Aorta (tissue), 5 donors: Measurements from ENCODE around the gene ACKR3. TPM values are rescaled to one million over a fixed set of nuclear protein-coding genes. Genes with fewer than 3 reads are reported as not detected.

Experiments used
- ATAC-seq: fragments of 200-7000 bp; cut with Tn5 transposase; one replicate; pipeline ENCODE4 v1.9.1; 2022; ENCODE audit warnings: moderate library complexity; ENCODE audit not compliant: low FRiP score
- DNase-seq, 2 donors: peaks; one replicate each; pipeline ENCODE4 v3.0.0-alpha.2; 2020
- H3K27ac ChIP-seq, 2 donors: one replicate each; pipeline ENCODE4 v1.5.1; 2013; ENCODE audit warnings: low read length in 2 of 2, mild to moderate bottlenecking in 2 of 2, moderate library complexity in 2 of 2, control low read depth in 1 of 2, inconsistent platforms in 1 of 2, low read depth in 1 of 2
- H3K27me3 ChIP-seq, 2 donors: one replicate each; pipeline ENCODE4 v1.6.1; 2013; ENCODE audit warnings: control low read depth in 1 of 2, low read length in 1 of 2, mild to moderate bottlenecking in 1 of 2, moderate library complexity in 1 of 2; ENCODE audit not compliant: insufficient read depth in 2 of 2, control insufficient read depth in 1 of 2
- H3K36me3 ChIP-seq, 2 donors: one replicate each; pipeline ENCODE4 v1.6.1; 2013; ENCODE audit warnings: control low read depth in 1 of 2, low read length in 1 of 2, mild to moderate bottlenecking in 1 of 2; ENCODE audit not compliant: insufficient read depth in 2 of 2, control insufficient read depth in 1 of 2
- H3K4me1 ChIP-seq, 2 donors: one replicate each; pipeline ENCODE4 v1.6.1; 2013; ENCODE audit warnings: low read length in 2 of 2, control low read depth in 1 of 2, mild to moderate bottlenecking in 1 of 2, moderate library complexity in 1 of 2; ENCODE audit not compliant: insufficient read depth in 2 of 2, control insufficient read depth in 1 of 2
- H3K4me3 ChIP-seq, 2 donors: one replicate each; pipeline ENCODE4 v1.5.1; 2013; ENCODE audit warnings: low read length in 2 of 2, control low read depth in 1 of 2, mild to moderate bottlenecking in 1 of 2
- H3K9me3 ChIP-seq: one replicate; pipeline ENCODE4 v1.6.1; 2013; ENCODE audit warnings: mild to moderate bottlenecking, low read length; ENCODE audit not compliant: control insufficient read depth
- WGBS, 2 donors: extraction: QIAGEN DNeasy Blood & Tissue Kit; methylation state at CpG; one replicate each; pipeline ENCODE4 v1.1.7; 2013; 5-methylcytosine and 5-hydroxymethylcytosine counted together
- intact Hi-C, 2 donors: fragments of 100-400 bp; cut with DNase I; formaldehyde crosslinking; loops; one replicate each; pipeline versions ENCODE4 v1.14.2 to v1.15.0; 2022
- polyA plus RNA-seq, 2 donors: library from polyadenylated mRNA; stranded (reverse); fragments of 200-250 nt; gene quantifications; one replicate each; pipeline ENCODE4 v1.2.3, GENCODE V29; 2013
- total RNA-seq, 2 donors: library from RNA; stranded (reverse); fragmentation: NEBNext Ultra II Directional; extraction: Animal tissue kit (Norgen Biotek cat#: 25700); gene quantifications; one replicate each; pipeline ENCODE4 v1.2.1, GENCODE V29; 2021
- donor health status: healthy with polysubstance abuse.
- donor health status: Bipolar disorder and iron deficiency.
- donor health status: DM: no; HTN: no; CAD: no.
- donor health status: DM: no; HTN: no; CAD: no.
- donor health status: DM: yes; HTN: yes; CAD: no.

ACKR3 gene
- total and polyA plus RNA-seq, 4 donors = 7.0 to 116 (median 75.5) TPM

GRCh38 chr2:236552212-236552542, 17.4 kb upstream of the ACKR3 start:
- Histone ChIP-seq H3K9me3 (peaks cover 1% of the 10 kb centered on the region), H3K4me1 (no peaks in the 10 kb centered on the region), H3K4me3 (no peak overlapping the region), H3K36me3 (no peaks in the 10 kb centered on the region), H3K27ac (no peak overlapping the region), H3K27me3 (no peaks in the 10 kb centered on the region)
- ATAC-seq (no peak), DNase-seq (no peak)
- intact Hi-C loops = no loop called here
- WGBS, 2 donors = 92 to 93% methylated on average over 6 of the region's 6 CpGs

- H3K4me3 ChIP-seq = no peak overlapping the region
- peaks cover 1% of the 10 kb centered on the region for H3K9me3 ChIP-seq
- no peaks in the 10 kb centered on the region for H3K36me3 ChIP-seq
- no peak overlapping the region for H3K27ac ChIP-seq
- 85 to 90% methylated on average over 11 of the region's 11 CpGs for WGBS, 2 donors
- ATAC-seq = no peak
- no peak for DNase-seq
- H3K27me3 ChIP-seq = no peaks in the 10 kb centered on the region
- intact Hi-C loops = no loop called here
- no peaks in the 10 kb centered on the region for H3K4me1 ChIP-seq
Observed at GRCh38 chr2:236552581-236553363, 16.9 kb upstream of the ACKR3 start.

- intact Hi-C loops = no loop called here
- no peak for DNase-seq
- Histone ChIP-seq H3K4me1 (no peaks in the 10 kb centered on the region), H3K36me3 (no peaks in the 10 kb centered on the region), H3K27me3 (no peaks in the 10 kb centered on the region), H3K9me3 (peaks cover 1% of the 10 kb centered on the region), H3K27ac (no peak overlapping the region), H3K4me3 (no peak overlapping the region)
- 83 to 84% methylated on average over 8 of the region's 8 CpGs for WGBS, 2 donors
- ATAC-seq = no peak
Observed at GRCh38 chr2:236553522-236553921, 16.1 kb upstream of the ACKR3 start.

GRCh38 chr2:236554629-236555282, 14.9 kb upstream of the ACKR3 start:
- peaks cover 1% of the 10 kb centered on the region for H3K9me3 ChIP-seq
- intact Hi-C loops = no loop called here
- H3K4me1 ChIP-seq = no peaks in the 10 kb centered on the region
- H3K4me3 ChIP-seq = no peak overlapping the region
- no peaks in the 10 kb centered on the region for H3K27me3 ChIP-seq
- no peak overlapping the region for H3K27ac ChIP-seq
- ATAC-seq (no peak), DNase-seq (no peak)
- 93 to 96% methylated on average over 7 of the region's 7 CpGs for WGBS, 2 donors
- H3K36me3 ChIP-seq = no peaks in the 10 kb centered on the region

GRCh38 chr2:236555481-236555880, 14.1 kb upstream of the ACKR3 start:
- Histone ChIP-seq H3K27me3 (no peaks in the 10 kb centered on the region), H3K4me3 (no peak overlapping the region), H3K27ac (no peak overlapping the region), H3K9me3 (peaks cover 1% of the 10 kb centered on the region), H3K4me1 (no peaks in the 10 kb centered on the region), H3K36me3 (no peaks in the 10 kb centered on the region)
- WGBS, 2 donors = 96 to 100% methylated on average over 1 of the region's 1 CpG
- DNase-seq (no peak), ATAC-seq (no peak)
- intact Hi-C loops = no loop called here

GRCh38 chr2:236557306-236558030, 12.2 kb upstream of the ACKR3 start:
- WGBS, 2 donors = 82% methylated on average over 3 of the region's 3 CpGs
- ATAC-seq (no peak), DNase-seq (no peak)
- no peaks in the 10 kb centered on the region for H3K27me3 ChIP-seq
- H3K36me3 ChIP-seq = no peaks in the 10 kb centered on the region
- H3K9me3 ChIP-seq = peaks cover 1% of the 10 kb centered on the region
- H3K4me3 ChIP-seq = no peak overlapping the region
- H3K4me1 ChIP-seq = no peaks in the 10 kb centered on the region
- no peak overlapping the region for H3K27ac ChIP-seq
- intact Hi-C loops = no loop called here

- Histone ChIP-seq H3K4me1 (no peaks in the 10 kb centered on the region), H3K27ac (no peak overlapping the region), H3K36me3 (no peaks in the 10 kb centered on the region), H3K4me3 (no peak overlapping the region), H3K9me3 (peaks cover 1% of the 10 kb centered on the region), H3K27me3 (no peaks in the 10 kb centered on the region)
- WGBS, 2 donors = 92 to 93% methylated on average over 11 of the region's 11 CpGs
- ATAC-seq (no peak), DNase-seq (no peak)
- intact Hi-C loops = no loop called here
Observed at GRCh38 chr2:236558036-236558435, 11.6 kb upstream of the ACKR3 start.

GRCh38 chr2:236558993-236559978, 10.3 kb upstream of the ACKR3 start:
- no peak for DNase-seq
- no peak for ATAC-seq
- intact Hi-C loops = no loop called here
- no peaks in the 10 kb centered on the region for H3K36me3 ChIP-seq
- no peaks in the 10 kb centered on the region for H3K27me3 ChIP-seq
- H3K27ac ChIP-seq = no peak overlapping the region
- WGBS, 2 donors = 69 to 70% methylated on average over 6 of the region's 6 CpGs
- H3K9me3 ChIP-seq = peaks cover 1% of the 10 kb centered on the region
- H3K4me3 ChIP-seq = no peak overlapping the region
- H3K4me1 ChIP-seq = no peaks in the 10 kb centered on the region
